ENCODE results near the gene PPP1R3F. TPM values are rescaled to one million over a fixed set of nuclear protein-coding genes. Genes with fewer than 3 reads are reported as not detected.

PPP1R3F gene
- total RNA-seq, 4 donors from 2014 or later = 24.0 to 49.6 (median 34.2) TPM

DNA sequence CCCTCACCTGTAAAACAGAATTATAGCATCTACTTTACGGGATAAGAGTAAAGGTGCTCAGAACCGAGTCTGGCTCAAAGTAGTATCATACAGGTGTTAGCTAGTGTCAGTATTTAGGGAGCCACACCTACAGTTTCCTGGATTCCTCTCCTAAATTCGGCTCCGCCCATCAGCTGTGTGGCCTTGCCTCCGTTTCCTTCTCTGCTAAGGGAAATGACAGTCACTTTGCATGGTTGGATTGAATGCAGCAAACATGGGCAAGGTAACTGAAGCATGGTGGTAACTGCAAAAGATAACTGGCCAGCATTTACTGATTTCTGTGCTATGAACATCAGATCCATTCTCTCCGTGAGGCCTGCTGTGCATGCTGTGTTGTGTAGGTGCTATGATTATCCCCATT, 2.8 kb downstream of the PPP1R3F start:
- H3K27me3 ChIP-seq = no peaks in the 10 kb centered on the region
- no peak overlapping the region for H3K4me3 ChIP-seq
- no peaks in the 10 kb centered on the region for H3K36me3 ChIP-seq
- intact Hi-C loops (cut with DNase I; ENCODE audit: low total_unique reads) = loop anchor here (5.0 kb wide), 1 partner anchor 470 kb away; the partner anchor contains the start of gene HDAC6
- DNase-seq = no peak
- peaks cover 9 to 15% of the 10 kb centered on the region in 2 donors for H3K4me1 ChIP-seq
- no peak for ATAC-seq
- H3K9me3 ChIP-seq = no peaks in the 10 kb centered on the region
- in situ Hi-C loops (cut with MboI; ENCODE audit: low sequenced_read_pairs in 4 of 4) = no loop called here
- TF ChIP-seq, protein P1, sequence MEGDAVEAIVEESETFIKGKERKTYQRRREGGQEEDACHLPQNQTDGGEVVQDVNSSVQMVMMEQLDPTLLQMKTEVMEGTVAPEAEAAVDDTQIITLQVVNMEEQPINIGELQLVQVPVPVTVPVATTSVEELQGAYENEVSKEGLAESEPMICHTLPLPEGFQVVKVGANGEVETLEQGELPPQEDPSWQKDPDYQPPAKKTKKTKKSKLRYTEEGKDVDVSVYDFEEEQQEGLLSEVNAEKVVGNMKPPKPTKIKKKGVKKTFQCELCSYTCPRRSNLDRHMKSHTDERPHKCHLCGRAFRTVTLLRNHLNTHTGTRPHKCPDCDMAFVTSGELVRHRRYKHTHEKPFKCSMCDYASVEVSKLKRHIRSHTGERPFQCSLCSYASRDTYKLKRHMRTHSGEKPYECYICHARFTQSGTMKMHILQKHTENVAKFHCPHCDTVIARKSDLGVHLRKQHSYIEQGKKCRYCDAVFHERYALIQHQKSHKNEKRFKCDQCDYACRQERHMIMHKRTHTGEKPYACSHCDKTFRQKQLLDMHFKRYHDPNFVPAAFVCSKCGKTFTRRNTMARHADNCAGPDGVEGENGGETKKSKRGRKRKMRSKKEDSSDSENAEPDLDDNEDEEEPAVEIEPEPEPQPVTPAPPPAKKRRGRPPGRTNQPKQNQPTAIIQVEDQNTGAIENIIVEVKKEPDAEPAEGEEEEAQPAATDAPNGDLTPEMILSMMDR (IDR thresholded peaks at IDR 0.05 in 4 of 5, conservative IDR thresholded peaks at IDR 0.05 in 1 of 5) = no peak
- no peak overlapping the region for H3K27ac ChIP-seq

DNA sequence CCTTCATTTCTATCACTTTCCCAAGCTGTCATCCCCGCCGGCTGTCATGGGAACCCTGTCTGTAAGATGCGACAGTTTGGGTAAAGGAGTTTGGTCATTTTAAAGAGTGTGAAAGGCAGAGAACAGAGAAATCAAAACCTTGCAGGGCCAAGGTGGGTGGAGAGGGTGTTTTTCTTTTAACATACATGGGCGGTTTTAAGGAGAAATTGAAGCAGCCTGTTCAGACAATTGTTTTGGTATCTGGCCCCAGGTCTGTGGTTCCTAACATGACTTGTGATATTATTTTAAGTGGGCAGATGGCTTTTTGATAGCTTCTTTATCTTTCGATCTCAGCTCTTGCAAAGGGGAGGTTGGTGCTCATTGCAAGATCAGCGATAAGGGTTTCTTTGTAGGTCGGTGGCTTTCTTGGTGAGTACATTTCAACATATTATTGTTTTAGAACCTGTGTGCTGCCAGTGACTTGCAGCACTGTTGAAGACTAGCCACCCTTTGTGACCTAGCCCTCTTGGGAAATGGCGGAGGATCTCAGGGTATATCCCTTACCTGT, 3.7 kb downstream of the PPP1R3F start:
- no peaks in the 10 kb centered on the region for H3K9me3 ChIP-seq
- in situ Hi-C loops (cut with MboI; ENCODE audit: low sequenced_read_pairs in 4 of 4) (no loop called here), intact Hi-C loops (cut with DNase I; ENCODE audit: low total_unique reads) (loop anchor here (5.0 kb wide), 1 partner anchor 471 kb away; the partner anchor contains the start of gene HDAC6)
- H3K36me3 ChIP-seq = no peaks in the 10 kb centered on the region
- H3K4me1 ChIP-seq = peaks cover 9 to 15% of the 10 kb centered on the region in 2 donors
- DNase-seq (no peak), ATAC-seq (no peak)
- H3K27me3 ChIP-seq = no peaks in the 10 kb centered on the region
- H3K27ac ChIP-seq = no peak overlapping the region
- no peak overlapping the region for H3K4me3 ChIP-seq
- no peak for TF ChIP-seq POLR2A (IDR thresholded peaks at IDR 0.05)
- TF ChIP-seq, protein P1 (IDR thresholded peaks at IDR 0.05 in 4 of 5, conservative IDR thresholded peaks at IDR 0.05 in 1 of 5) = no peak

- Histone ChIP-seq H3K4me1 (peaks cover 9 to 13% of the 10 kb centered on the region in 2 donors), H3K27ac (peak overlapping the region in 1 of 4 donors; percentile 52), H3K9me3 (no peaks in the 10 kb centered on the region), H3K36me3 (no peaks in the 10 kb centered on the region), H3K4me3 (no peak overlapping the region), H3K27me3 (no peaks in the 10 kb centered on the region)
- TF ChIP-seq, protein P1 (IDR thresholded peaks at IDR 0.05 in 4 of 5, conservative IDR thresholded peaks at IDR 0.05 in 1 of 5) = no peak
- no peak for TF ChIP-seq POLR2A (IDR thresholded peaks at IDR 0.05)
- DNase-seq = no peak
- intact Hi-C loops (cut with DNase I; ENCODE audit: low total_unique reads) = no loop called here
- in situ Hi-C loops (cut with MboI; ENCODE audit: low sequenced_read_pairs in 4 of 4) = no loop called here
- no peak for ATAC-seq
Observed at GRCh38 chrX:49276207-49276606, 6.6 kb downstream of the PPP1R3F start.

DNA sequence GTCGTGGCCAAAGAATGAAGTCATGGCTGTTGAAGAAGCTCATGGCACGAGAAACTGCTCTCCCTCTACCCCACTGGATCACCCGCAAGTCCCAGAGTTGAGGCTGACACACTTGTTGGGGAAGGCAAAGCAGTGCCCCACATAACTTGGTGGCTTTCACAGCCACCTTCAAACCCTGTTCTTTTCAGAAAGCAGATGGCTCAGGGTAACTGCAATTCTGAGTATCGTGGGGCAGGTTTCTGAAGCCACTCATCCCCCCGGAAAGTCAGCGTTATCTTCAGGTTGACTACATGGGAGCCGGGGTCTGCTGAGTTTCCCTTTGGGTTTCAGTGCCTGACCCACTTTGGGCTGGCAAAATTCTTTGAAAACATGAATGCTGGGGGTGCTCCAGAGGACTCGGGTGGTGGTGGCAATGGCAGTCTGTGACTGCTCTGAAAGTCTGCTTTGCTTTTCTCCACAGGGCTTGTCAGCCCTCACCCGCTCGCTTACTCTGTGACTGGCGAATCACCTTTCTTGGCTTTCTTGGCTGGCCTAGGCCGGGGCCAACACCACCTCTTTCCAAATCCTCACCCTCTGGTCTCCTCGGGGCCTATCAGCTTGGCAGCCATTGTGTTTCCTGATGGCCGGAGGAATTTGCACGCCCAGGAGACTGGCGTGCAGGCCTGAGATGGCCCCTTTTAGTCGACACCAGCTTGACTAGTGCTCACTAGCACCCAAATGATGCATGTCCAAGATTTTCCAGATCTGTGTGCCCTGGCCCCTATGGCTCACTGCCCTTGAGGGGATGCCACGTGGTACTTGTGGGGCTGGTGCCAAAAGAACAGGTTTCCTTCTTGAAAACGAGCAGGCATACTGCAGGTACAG, 7.3 kb downstream of the PPP1R3F start:
- no peaks in the 10 kb centered on the region for H3K9me3 ChIP-seq
- H3K4me1 ChIP-seq = peaks cover 9% of the 10 kb centered on the region in 2 donors
- in situ Hi-C loops (cut with MboI; ENCODE audit: low sequenced_read_pairs in 4 of 4) (no loop called here), intact Hi-C loops (cut with DNase I; ENCODE audit: low total_unique reads) (no loop called here)
- H3K27me3 ChIP-seq = no peaks in the 10 kb centered on the region
- peak in 1 of 2 donors; percentile 21 for DNase-seq
- no peaks in the 10 kb centered on the region for H3K36me3 ChIP-seq
- TF ChIP-seq, protein P1 (IDR thresholded peaks at IDR 0.05 in 4 of 5, conservative IDR thresholded peaks at IDR 0.05 in 1 of 5) = no peak
- TF ChIP-seq POLR2A (IDR thresholded peaks at IDR 0.05) = no peak
- H3K4me3 ChIP-seq = no peak overlapping the region
- peak overlapping the region in 2 of 4 donors; percentile 44 to 52 for H3K27ac ChIP-seq
- peak in 1 of 2 donors; percentile 74 for ATAC-seq

Measured in gastrocnemius medialis (tissue), 4 donors.